Sigmoid colon (tissue), 7 donors: ENCODE data around the gene HERC4. TPM values are rescaled to one million over a fixed set of nuclear protein-coding genes. Genes with fewer than 3 reads are reported as not detected.
"Not testable (repeated sequence)": the region's sequence is repeated elsewhere in the genome, so short reads cannot be mapped to it uniquely, and the experiment has no call there.

Experiments used
- DNase-seq: peaks from one replicate; pipeline ENCODE4 v3.0.0-alpha.2; 2019
- H3K27ac ChIP-seq, 4 donors: fragments of 200-600 bp; sonication (generic); one replicate each; pipeline ENCODE4 v1.5.1; 2016 to 2019; ENCODE audit warnings: mild to moderate bottlenecking in 1 of 4
- H3K27me3 ChIP-seq, 3 donors: fragments of 200-600 bp; sonication (generic); one replicate each; pipeline ENCODE4 v1.5.1; 2019; ENCODE audit warnings: mild to moderate bottlenecking in 1 of 3
- H3K36me3 ChIP-seq, 4 donors: fragments of 200-600 bp; sonication (generic); one replicate each; pipeline ENCODE4 v1.5.1; 2016 to 2019
- H3K4me1 ChIP-seq, 4 donors: fragments of 200-600 bp; sonication (generic); one replicate each; pipeline ENCODE4 v1.5.1; 2017 to 2019
- H3K4me3 ChIP-seq, 4 donors: fragments of 200-600 bp; sonication (generic); one replicate each; pipeline ENCODE4 v1.5.1; 2017 to 2019; ENCODE audit warnings: mild to moderate bottlenecking in 2 of 4, moderate library complexity in 1 of 4
- H3K9me3 ChIP-seq, 4 donors: fragments of 200-600 bp in 3 of 4; sonication (generic) in 3 of 4; one replicate each; pipeline versions ENCODE4 v1.5.1 to v1.6.1; 2013 to 2019
- EP300 ChIP-seq, 4 donors: sonication (generic); formaldehyde crosslinking; IDR thresholded peaks; one replicate each; pipeline ENCODE4 v1.6.1; 2017; ENCODE audit warnings: antibody characterized with exemption in 4 of 4
- POLR2A ChIP-seq, 2 donors: fragments of 450-650 bp; IDR thresholded peaks; one replicate each; pipeline ENCODE4 v1.6.1; 2016; ENCODE audit warnings: antibody characterized with exemption in 2 of 2, mild to moderate bottlenecking in 2 of 2, moderate library complexity in 2 of 2
- POLR2AphosphoS5 ChIP-seq, 4 donors: sonication (generic); formaldehyde crosslinking; IDR thresholded peaks; one replicate each; pipeline ENCODE4 v1.6.1; 2017; ENCODE audit warnings: antibody characterized with exemption in 4 of 4
- WGBS, 2 donors: extraction: QIAGEN DNeasy Blood & Tissue Kit; methylation state at CpG; one replicate each; pipeline ENCODE4 v1.1.7; 2013; 5-methylcytosine and 5-hydroxymethylcytosine counted together
- intact Hi-C: fragments of 100-400 bp; cut with DNase I; formaldehyde crosslinking; loops from one replicate; pipeline ENCODE4 v1.15.1; 2023
- polyA plus RNA-seq, 3 donors: library from polyadenylated mRNA; stranded (reverse); fragments of 200-250 nt; gene quantifications; one replicate each; pipeline ENCODE4 v1.2.3, GENCODE V29; 2013
- small RNA-seq, 3 donors: library from RNA; depleted of rRNA; stranded (forward); fragments of <200 nt; gene quantifications; one replicate each; pipeline ENCODE3, GENCODE V24; 2016
- total RNA-seq, 4 donors: library from RNA; depleted of rRNA; stranded (reverse); fragments of >200 nt; gene quantifications; one replicate each; pipeline ENCODE4 v1.1.0, GENCODE V29; 2016
- TF ChIP-seq, protein P1 (sequence below), 4 experiments: fragments of 450-650 bp in 3 of 4; fragments of 200-600 bp in 1 of 4; IDR thresholded peaks; one replicate each; pipeline ENCODE4 v1.5.1; 2016 to 2019; ENCODE audit warnings: antibody characterized with exemption in 4 of 4, mild to moderate bottlenecking in 3 of 4, moderate library complexity in 2 of 4
- donor health status: healthy with polysubstance abuse.
- donor health status: Bipolar disorder and iron deficiency.
- donor health status: healthy.

Gene HERC4
- total and polyA plus RNA-seq, 7 donors, result 15.0 to 54.3 (median 49.2) TPM

DNA sequence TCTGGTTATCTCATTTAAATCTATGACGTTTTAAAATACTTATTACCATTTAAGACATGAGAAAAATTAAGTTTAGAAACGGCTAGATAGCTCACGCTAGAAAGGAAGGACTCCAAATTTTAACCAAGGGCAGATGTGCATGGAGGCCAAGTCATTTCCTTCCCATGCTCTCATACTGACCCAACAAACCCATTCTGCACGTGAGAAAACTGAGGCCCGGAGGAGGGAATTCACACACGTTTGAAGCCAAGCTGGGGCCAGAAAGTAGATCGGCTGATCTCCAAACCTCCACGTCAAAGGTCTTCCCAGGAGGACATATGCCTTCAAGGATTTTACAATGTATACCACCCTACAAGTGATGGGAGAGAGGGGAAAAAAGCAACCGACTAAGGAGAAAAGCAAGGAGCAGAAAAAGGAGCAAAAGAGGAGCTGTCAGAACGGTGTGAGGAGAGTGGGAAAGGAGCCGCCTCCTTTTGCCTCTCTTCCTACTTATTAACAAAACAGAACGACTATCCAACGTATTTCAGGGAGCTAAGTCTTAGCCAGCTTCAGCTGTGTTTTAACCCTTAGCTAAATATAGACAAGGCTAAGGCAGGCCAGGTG is 191.3 kb downstream of the HERC4 start:
- H3K27ac ChIP-seq, result peak overlapping the region; percentile 85 to 98 (median 94)
- TF ChIP-seq POLR2A (IDR thresholded peaks at IDR 0.05), result no peak
- no peak for TF ChIP-seq EP300 (IDR thresholded peaks at IDR 0.05)
- no peak for TF ChIP-seq POLR2AphosphoS5 (IDR thresholded peaks at IDR 0.05)
- TF ChIP-seq, protein P1, sequence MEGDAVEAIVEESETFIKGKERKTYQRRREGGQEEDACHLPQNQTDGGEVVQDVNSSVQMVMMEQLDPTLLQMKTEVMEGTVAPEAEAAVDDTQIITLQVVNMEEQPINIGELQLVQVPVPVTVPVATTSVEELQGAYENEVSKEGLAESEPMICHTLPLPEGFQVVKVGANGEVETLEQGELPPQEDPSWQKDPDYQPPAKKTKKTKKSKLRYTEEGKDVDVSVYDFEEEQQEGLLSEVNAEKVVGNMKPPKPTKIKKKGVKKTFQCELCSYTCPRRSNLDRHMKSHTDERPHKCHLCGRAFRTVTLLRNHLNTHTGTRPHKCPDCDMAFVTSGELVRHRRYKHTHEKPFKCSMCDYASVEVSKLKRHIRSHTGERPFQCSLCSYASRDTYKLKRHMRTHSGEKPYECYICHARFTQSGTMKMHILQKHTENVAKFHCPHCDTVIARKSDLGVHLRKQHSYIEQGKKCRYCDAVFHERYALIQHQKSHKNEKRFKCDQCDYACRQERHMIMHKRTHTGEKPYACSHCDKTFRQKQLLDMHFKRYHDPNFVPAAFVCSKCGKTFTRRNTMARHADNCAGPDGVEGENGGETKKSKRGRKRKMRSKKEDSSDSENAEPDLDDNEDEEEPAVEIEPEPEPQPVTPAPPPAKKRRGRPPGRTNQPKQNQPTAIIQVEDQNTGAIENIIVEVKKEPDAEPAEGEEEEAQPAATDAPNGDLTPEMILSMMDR (IDR thresholded peaks at IDR 0.05), result no peak
- intact Hi-C loops, result loop anchor here (2.0 kb wide), 2 partner anchors 35 to 191 kb away; partner anchors contain the start of gene HERC4
- no peak for DNase-seq
- no peaks in the 10 kb centered on the region for H3K9me3 ChIP-seq
- peaks cover 0 to 33% (median 10%) of the 10 kb centered on the region in 4 donors for H3K4me1 ChIP-seq
- H3K27me3 ChIP-seq, result no peaks in the 10 kb centered on the region
- 17 to 28% methylated on average over 13 of the region's 13 CpGs for WGBS, 2 donors
- H3K4me3 ChIP-seq, result peak overlapping the region; percentile 61 to 86 (median 66)
- H3K36me3 ChIP-seq, result peaks cover 0 to 22% (median 4%) of the 10 kb centered on the region in 4 donors

DNA sequence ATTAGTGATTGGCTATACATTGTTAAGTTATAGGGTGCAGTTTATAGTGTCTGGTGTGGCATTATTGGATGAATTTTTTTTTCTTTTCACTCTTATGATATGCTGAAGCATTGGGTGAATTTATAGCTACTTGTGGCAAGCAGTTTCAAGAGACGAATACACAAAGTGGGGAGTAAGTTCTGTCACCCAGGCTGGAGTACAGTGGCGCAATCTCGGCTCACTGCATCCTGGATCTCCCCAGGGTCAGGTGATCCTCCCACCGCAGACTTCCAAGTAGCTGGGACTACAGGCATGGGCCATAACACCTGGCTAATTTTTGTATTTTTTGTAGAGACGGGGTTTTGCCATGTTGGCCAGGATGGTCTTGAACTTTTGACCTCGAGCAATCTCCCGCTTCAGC is 196.9 kb downstream of the HERC4 start:
- Histone ChIP-seq H3K4me1 (no peaks in the 10 kb centered on the region), H3K9me3 (no peaks in the 10 kb centered on the region), H3K27me3 (no peaks in the 10 kb centered on the region), H3K27ac (no peak overlapping the region), H3K4me3 (no peak overlapping the region), H3K36me3 (no peaks in the 10 kb centered on the region)
- WGBS, 2 donors, result 93 to 94% methylated on average over 7 of the region's 7 CpGs
- intact Hi-C loops, result no loop called here
- no peak for DNase-seq
- TF ChIP-seq, protein P1 (IDR thresholded peaks at IDR 0.05), result no peak
- TF ChIP-seq EP300 (IDR thresholded peaks at IDR 0.05) (no peak), POLR2A (IDR thresholded peaks at IDR 0.05) (no peak), POLR2AphosphoS5 (IDR thresholded peaks at IDR 0.05) (no peak)

DNA sequence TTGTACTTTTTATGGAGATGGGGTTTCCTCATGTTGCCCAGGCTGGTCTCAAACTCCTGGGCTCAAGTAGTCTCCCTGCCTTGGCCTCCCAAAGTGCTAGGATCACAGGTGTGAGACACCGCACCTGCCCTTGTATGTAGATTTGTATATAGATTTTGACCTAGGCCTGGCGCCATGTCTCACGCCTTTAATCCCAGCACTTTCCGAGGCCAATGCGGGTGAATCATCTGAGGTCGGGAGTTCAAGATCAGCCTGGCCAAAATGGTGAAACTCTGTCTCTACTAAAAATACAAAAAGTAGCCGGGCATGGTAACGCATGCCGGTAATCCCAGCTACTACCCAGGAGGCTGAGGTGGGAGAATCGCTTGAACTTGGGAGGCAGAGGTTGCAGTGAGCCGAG is 197.7 kb downstream of the HERC4 start:
- WGBS, 2 donors, result 96 to 97% methylated on average over 11 of the region's 11 CpGs
- H3K9me3 ChIP-seq, H3K4me1 ChIP-seq, H3K36me3 ChIP-seq, H3K4me3 ChIP-seq, H3K27me3 ChIP-seq, H3K27ac ChIP-seq, DNase-seq, intact Hi-C loops: not testable (repeated sequence)

DNA sequence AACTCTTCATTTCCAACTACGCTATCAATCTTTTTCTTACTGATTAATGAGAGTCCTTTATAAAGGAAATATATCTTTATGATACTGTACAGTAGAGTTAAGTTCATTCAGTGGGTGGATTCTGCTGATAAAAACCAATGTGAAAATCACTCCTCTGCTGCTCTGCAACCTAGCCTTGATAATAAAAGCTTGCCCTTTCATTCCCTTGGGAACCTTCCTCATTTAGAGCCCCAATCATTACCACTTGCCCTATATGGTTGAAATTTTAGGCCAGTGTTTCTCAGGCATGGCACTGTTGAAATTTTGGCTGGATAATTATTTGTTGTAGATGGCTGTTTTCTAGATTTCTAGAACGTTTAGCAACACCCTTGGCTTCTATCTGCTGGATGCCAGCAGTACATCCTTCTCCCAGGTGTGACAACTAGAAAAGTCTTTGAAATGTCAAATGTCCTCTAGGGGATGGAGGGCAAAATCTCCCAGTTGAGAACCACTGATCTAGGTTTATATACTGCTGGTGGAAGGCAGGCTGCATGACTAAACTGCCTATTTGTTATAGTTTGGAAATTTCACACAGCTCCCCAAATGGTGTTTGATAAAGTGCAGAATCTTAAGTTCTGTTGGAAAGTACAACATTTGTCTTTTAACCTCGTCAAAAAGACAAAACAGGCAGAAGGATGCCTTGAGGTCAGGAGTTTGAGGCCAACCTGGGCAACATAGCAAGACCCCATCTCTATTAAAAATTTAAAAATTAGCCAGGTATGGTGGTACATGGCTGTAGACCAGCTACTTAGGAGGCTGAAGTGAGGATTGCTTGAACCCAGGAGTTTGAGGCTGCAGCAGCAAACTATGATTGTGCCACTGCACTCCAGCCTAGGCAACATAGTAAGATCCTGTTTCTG is 199.5 kb downstream of the HERC4 start:
- intact Hi-C loops, result no loop called here
- 59 to 77% methylated on average over 3 of the region's 3 CpGs for WGBS, 2 donors
- no peak for DNase-seq
- H3K36me3 ChIP-seq, result no peaks in the 10 kb centered on the region
- H3K27me3 ChIP-seq, result no peaks in the 10 kb centered on the region
- no peaks in the 10 kb centered on the region for H3K9me3 ChIP-seq
- no peak for TF ChIP-seq POLR2A (IDR thresholded peaks at IDR 0.05)
- no peak for TF ChIP-seq EP300 (IDR thresholded peaks at IDR 0.05)
- no peak for TF ChIP-seq POLR2AphosphoS5 (IDR thresholded peaks at IDR 0.05)
- TF ChIP-seq, protein P1 (IDR thresholded peaks at IDR 0.05), result no peak
- no peak overlapping the region for H3K4me3 ChIP-seq
- no peak overlapping the region for H3K27ac ChIP-seq
- no peaks in the 10 kb centered on the region for H3K4me1 ChIP-seq

Small RNA genes within 50 kb of the gene (small RNA-seq; reads per million reads assigned to genes)
- gene RN7SL220P, result 0 reads per million in 3 donors

Other genes with a start within 250 kb of the HERC4 start
- 10 to 100 TPM in 3 of 4 donors, 1 to 10 TPM in 1; 7.2 to 18.5 (median 11.4) TPM for gene DNAJC12, start 237.1 kb downstream of the HERC4 start, total RNA-seq
- gene DNAJC12, start 237.1 kb downstream of the HERC4 start, polyA plus RNA-seq, result 10 to 100 TPM; 10.5 to 51.1 (median 51.1) TPM
- gene SIRT1, start 190.6 kb downstream of the HERC4 start, total RNA-seq, result 10 to 100 TPM; 22.4 to 38.2 (median 33.9) TPM
- 10 to 100 TPM; 11.1 to 12.6 (median 11.8) TPM for gene SIRT1, start 190.6 kb downstream of the HERC4 start, polyA plus RNA-seq
- gene MYPN, start 34.2 kb upstream of the HERC4 start, total RNA-seq, result not detected
- gene MYPN, start 34.2 kb upstream of the HERC4 start, polyA plus RNA-seq, result 1 to 10 TPM in 1 of 3 donors, under 1 TPM in 2; 0.23 to 1.6 (median 0.60) TPM
- under 1 TPM in 1 of 4 donors, not detected in 3; 0.71 TPM for gene ATOH7, start 156.8 kb upstream of the HERC4 start, total RNA-seq
- gene ATOH7, start 156.8 kb upstream of the HERC4 start, polyA plus RNA-seq, result under 1 TPM in 2 of 3 donors, not detected in 1; 0.15 to 0.60 TPM